ENCODE data around the gene IL9.
"Not testable (repeated sequence)": the region's sequence is repeated elsewhere in the genome, so short reads cannot be mapped to it uniquely, and the experiment has no call there.

IL9 gene

DNA sequence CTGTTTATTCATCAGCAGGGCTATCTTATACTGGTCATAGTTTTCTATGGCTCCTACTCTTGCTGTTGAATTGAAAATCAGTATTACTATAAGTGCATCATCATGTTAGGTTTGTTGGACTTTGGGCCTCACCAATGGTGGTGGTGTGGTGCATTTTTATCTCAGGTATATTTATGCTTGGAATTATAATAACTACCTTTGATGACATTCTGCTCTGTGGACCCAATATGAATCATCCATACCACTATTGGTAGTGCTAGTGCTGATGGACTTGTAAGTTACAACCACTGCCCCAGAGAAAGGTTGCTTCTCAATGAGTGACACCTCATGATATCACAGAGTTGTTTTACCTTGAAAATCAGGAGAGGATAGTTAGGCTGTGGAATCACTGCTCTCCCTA is 28.0 kb downstream of the IL9 start:
- no peak for DNase-seq (ENCODE audit: low read depth)

DNA sequence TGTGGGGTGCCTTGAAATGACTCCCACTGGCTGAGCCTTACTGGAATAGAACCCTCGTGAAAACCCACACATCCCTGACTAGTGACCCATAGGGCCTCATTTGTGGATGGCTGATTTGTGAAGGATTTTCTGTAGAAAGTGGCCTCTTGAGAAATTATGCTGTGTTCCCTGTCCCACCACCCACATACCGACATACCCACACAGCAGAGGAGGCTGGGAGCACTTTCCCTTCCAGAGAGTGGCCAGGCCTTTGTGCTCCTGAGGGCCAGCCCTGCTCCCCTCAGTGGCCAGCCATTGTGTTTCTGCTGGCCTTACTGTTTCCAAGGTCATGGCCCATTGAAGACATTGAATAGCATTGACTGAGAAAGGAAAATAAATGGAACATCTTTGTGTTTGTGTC is 29.6 kb downstream of the IL9 start:
- DNase-seq (ENCODE audit: low read depth): no peak

- no peak for DNase-seq (ENCODE audit: low read depth)
Observed at GRCh38 chr5:135864503-135865435, 30.9 kb downstream of the IL9 start.

DNA sequence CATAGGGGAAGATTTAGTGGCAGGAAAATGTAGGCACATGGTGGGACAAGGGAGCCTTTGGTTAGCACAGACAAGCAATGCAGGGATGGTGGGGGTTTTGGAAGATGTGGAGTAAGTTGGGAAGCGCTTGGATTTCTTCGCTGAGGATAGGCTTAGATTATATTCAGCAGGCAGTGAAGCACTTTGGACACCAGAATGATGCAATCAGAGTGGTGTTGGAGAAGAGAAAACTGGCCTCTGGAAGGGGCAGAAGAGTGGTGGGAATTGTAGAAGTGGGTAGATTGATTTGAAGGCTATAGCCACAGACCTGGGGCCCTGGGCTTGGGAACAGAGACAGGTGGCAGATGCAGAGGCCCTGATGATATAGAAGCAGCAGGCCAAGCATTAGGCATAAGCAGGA is 32.9 kb downstream of the IL9 start:
- DNase-seq (ENCODE audit: low read depth): no peak

DNA sequence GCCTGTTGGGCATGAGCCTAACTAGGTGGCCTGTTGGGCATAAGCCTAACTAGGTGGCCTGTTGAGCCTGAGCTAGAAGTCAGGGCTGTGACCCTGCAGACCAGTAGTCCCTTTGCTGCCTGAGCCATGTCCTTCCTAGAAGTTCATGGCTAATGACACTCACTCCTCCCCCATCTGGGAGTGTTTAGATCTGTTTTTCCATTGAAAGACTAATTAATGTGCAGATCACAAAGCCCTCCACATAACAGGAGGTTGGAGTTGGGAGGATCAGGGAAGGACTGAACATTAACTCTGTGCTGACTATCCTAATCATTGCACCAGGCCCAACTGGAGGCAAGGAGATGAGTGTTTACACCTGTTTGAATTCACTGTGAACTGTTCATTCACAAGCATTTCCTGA is 33.6 kb downstream of the IL9 start:
- DNase-seq (ENCODE audit: low read depth): no peak

- no peak for DNase-seq (ENCODE audit: low read depth)
Observed at GRCh38 chr5:135861641-135862040, 34.0 kb downstream of the IL9 start.

GRCh38 chr5:135859641-135860040 is 36.0 kb downstream of the IL9 start:
- no peak for DNase-seq (ENCODE audit: low read depth)

DNA sequence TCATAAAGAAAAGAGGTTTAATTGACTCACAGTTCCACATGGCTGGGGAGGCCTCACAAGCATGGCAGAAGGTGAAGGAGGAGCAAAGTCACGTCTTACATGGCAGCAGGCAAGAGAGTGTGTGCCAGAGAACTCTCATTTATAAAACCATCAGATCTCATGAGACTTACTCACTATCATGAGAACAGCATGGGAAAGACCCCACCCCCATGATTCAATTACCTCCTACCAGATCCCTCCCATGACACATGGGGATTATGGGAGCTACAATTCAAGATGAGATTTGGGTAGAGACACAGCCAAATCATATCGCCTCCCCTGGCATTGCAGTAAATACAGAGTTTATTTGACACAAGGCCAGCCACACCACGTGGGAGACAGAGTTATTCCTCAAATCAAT is 36.5 kb downstream of the IL9 start:
- DNase-seq (ENCODE audit: low read depth): not testable (repeated sequence)

DNA sequence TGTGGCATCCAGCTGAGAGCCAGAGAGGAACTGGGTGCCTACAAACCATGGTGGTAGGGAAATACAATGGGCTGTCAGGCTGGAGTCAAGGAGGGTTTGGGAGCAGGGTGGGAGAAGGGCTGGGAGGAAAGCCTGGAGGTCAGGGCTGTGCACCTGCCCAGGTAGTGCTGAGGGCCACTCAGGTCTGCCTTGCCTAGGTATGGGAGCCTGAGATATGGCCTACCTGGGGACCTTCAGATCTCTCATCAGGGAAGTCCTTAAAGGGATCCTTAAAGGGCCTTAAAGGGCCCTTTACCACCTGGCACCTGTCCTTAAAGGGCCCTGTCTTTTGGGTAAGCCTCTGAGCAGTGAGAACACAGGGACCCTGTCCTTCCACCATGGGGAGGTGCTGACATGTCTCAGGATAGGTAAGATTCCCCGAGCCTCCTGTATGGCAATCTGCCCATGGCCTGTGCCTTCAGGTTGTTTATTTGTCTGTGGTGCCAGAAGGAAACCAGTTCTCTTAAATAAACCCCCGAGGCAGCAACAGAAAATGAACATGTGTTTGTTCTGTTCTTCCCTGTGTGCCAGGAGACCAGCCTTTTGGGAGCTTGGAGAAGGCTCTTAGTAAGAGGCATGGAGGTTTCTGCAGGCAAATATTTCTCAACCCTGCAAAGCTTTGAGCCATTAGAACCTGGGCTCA is 37.9 kb downstream of the IL9 start:
- DNase-seq (ENCODE audit: low read depth): no peak

GRCh38 chr5:135851915-135852845 is 43.5 kb downstream of the IL9 start:
- no peak for DNase-seq (ENCODE audit: low read depth)

GRCh38 chr5:135851186-135851914 is 44.3 kb downstream of the IL9 start:
- no peak for DNase-seq (ENCODE audit: low read depth)

- no peak for DNase-seq (ENCODE audit: low read depth)
Observed at GRCh38 chr5:135850671-135851070, 45.0 kb downstream of the IL9 start.

- DNase-seq (ENCODE audit: low read depth): no peak
Observed at GRCh38 chr5:135850231-135850630, 45.4 kb downstream of the IL9 start.

DNA sequence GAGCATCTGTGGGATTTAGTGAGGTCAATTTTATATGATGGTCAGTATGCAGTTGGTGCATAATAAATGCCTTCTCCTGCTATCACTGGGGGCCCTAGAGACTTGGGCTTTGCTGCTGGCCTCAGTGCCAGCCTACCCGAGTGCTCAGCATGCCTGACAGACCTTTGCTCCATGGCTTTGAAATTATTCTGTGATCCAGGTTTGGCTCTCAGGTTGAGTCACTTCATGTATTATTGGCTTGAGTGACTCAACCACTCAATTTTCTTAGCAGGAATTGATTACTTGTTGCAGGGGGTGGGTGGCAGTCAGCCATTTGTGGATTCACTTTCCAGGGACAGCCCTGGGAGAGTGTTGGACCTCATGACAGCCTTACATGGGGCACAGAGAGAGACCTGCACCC is 47.7 kb downstream of the IL9 start:
- DNase-seq (ENCODE audit: low read depth): no peak

- DNase-seq (ENCODE audit: low read depth): no peak
Observed at GRCh38 chr5:135846311-135846710, 49.3 kb downstream of the IL9 start.

DNA sequence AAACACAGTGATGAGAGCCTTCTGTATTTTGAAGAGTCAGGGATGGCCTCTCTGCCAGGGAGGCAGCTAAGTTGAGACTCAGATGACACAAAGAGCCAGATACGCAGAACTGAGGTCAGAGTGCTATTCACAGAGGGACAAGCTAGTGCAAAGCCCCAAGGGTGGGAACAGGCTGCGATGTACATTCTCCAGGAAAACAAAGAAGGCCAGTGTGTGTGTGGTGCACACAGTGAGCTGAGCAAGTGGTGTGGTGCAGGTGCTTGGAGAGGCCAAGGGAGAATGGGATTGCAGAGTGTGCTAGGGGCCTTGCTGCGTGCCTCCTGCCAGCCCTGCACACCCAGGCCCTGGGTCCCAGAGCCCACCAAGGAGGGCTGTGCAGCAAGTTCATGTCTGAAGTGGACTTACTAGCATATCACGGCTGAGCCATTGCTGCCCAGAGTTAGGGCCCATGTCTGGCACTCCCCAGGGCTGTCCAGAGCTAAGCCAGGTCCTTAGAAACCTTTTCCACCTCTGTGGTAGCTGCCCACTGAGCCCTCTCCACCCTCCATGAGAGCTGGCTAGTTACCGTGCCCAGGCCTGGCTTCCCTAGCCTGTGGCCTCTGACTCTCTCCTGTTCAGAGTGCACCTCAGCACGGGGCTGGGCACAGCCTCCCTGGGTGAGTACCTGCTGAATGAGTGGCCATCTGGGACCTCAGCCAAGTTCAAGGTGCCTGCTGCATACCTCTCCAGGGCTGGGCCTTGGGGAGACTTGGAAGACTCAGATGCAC is 51.9 kb downstream of the IL9 start:
- no peak for DNase-seq (ENCODE audit: low read depth)

GRCh38 chr5:135842737-135843136 is 52.9 kb downstream of the IL9 start:
- DNase-seq (ENCODE audit: low read depth): no peak

Measured in activated T-helper 9 cell treated with anti-CD3 and anti-CD28 coated beads, Interleukin-2, amount 50 U/mL, for 16 hours (primary cell).